A204.1 (cell line): ENCODE results near the gene MIEF1.

Experiments used
- FAIRE-seq: peaks from 2 replicates; lab custom pipeline; 2012; peaks lifted over from hg19 to GRCh38; lab: Jason Lieb, UNC

The MIEF1 gene

GRCh38 chr22:39530116-39530515, 28.0 kb downstream of the MIEF1 start:
- FAIRE-seq: no peak

DNA sequence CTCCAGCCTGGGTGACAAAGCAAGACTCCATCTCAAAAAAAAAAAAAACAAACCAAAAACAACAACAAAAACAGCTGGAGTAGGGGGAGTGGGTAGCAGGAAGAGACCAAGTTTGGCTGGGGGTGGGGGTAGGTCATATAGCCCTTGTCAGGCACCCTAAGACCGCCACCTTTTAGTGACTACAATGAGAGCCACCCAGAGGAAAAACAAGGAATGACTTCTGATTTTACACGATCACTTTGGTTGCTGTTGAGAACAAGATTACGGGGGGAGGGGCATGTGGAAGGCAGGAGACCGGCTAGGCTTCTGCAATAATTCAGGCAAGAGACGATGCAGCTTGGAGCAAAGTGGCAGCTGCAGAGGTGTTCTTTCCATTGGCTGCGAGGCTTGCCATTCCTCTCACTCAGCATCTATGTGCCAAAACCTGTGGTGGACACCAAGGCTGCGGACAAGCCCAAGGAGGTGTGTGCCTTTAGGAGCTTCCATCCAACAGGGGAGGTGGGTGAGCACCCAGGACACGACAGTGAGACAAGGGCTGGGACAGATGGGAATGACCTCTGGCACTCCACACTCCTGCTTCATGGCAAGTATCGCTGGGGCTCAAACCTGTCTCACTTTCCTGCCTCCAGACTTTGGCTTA, 28.7 kb downstream of the MIEF1 start:
- FAIRE-seq: no peak

- peak; percentile 98 for FAIRE-seq
Observed at GRCh38 chr22:39532215-39533073, 30.4 kb downstream of the MIEF1 start, which contains the start of gene RPS19BP1. Gene RPS19BP1, minus strand, starts transcription at chr22:39532748. Its CDS starts 10 bp downstream, at chr22:39532738.

GRCh38 chr22:39534092-39534506, 32.0 kb downstream of the MIEF1 start:
- FAIRE-seq: no peak

- FAIRE-seq: no peak
Observed at GRCh38 chr22:39534591-39535356, 32.7 kb downstream of the MIEF1 start.

DNA sequence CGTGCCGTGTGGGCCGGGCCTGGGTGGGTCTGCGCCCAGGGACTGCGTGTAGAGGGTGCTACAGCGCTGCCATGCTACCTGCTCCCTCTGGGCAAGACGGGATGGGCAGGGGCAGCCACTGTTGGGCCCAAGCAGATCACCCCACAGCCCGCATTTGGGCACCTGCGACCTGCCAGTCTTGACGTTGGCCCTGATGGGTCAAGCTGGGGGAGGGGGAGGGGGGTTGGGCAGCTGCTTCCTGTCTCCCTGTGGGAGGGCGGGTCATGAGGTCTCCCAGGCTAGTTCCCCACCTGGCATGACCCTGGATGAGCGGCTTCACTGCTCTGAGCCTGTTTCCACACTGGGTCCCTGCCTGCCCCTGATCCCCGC, 33.3 kb downstream of the MIEF1 start:
- FAIRE-seq: no peak

DNA sequence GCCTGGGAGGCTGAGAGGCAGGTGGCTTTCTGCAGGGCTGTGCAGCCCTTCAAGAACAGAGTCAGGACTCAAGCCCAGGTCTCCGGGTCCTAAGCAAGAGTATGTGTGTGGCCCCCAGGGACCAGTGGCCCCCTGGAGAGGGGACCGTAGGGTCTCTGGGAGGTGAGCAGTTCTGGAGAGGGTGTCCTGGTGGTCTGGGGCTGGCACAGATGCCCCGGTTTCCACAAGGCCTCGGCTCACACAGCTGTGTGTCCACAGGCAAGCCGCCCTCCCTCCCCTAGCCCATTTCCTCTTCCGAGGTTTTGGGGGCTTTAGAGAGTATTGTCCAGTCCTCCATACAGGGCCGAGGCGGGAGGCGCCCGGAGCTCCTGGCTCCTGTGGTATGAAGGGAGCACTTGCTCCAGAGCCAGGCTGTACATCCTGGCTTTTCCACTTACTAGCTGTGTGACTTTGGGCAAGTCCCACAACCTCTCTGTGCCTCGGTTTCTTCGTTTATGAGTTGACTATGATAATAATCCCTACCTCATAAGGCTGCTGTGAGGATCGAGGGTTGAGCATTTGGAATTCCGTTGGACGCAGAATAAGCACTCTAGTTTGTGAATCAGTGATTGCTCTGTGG, 33.9 kb downstream of the MIEF1 start:
- FAIRE-seq: no peak

- no peak for FAIRE-seq
Observed at GRCh38 chr22:39536711-39537110, 34.6 kb downstream of the MIEF1 start.

DNA sequence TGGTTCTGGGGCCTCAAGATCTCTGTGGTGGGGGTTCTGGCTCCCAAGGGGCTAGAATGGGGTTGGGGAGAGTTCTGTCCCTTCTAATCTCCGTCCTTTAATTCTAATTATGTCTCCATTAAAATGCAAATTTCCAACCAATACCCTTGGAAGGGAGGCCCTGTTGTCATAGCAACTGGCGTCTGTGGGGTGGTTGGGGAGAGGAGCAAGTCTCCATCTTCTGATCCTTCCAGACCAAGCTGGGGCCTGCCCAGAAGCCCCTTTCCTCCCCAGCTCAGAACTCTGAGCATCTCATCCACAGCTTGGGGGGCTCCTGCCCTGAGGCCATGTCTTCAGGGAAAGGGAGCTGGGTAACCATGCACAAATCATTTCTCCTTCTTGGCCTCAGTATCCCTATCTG, 35.9 kb downstream of the MIEF1 start:
- FAIRE-seq: no peak

DNA sequence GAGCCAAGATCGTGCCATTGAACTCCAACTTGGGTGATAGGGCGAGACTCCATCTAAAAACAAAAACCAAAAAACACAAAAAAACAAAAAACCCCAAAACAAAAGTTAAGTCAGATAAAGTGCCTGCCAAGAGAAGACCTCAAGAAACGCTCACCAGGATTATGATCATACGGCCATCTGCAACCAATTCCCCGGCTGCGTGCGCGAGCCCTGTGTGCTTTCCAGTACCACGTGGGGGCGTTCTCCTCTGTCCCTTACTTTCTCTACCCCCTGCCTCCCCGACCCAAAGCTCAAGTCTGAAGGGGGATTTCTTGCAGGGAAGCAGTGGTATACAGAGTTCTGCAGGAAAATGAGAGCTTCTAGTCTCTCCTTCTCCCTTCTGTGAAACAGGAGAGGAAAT, 41.0 kb downstream of the MIEF1 start:
- FAIRE-seq: no peak

GRCh38 chr22:39545386-39546365, 43.6 kb downstream of the MIEF1 start:
- no peak for FAIRE-seq

DNA sequence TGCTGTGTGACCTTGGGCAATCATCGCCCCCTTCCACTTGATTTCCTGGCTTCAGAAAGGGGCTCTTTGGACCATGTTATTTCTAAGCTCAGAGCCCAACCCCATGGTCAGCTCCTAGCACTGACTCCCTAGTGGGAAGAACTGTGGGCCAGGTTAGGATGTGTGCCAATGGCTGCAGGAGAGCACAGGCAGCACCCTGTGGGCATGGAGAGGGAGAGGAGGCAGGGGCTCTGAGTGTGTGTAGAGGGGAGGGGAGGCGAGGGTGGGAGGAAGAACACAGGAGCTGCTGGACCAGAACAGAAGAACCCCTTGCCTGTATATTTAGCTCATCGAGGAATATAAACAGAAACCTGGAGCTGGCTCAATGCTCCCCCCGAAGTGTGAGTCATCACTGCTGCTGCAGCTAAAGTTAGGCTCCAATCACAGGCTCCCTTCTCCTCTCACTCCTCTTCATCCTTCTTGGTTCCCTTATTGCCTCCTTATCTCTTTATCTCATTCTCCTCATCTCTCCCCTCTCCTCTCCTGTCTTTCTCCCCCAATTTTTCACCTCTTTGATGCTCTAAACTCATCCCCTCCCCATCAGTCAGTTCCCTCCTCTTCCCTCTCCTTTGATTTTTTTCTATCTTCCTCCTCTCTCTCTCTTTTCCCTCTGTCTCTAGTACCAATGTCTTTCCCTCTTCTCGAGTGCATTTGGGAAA, 44.9 kb downstream of the MIEF1 start:
- no peak for FAIRE-seq

DNA sequence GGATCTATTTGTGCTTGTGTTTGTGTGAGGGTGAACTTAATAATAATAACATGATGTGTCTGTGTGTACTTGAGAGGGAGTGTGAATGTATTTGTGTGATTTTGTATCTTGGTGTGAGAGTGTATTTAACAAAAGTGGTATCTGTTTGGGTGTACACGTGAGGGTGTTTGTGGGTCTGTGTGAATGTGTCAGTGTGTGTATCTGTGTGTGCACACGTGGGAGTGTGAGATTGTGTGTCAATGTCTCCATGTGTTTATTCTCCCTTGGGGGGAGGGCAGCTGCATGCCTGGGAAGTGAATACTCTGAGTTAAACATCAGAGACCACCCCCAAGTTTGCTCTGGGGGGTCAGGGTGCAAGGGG, 45.5 kb downstream of the MIEF1 start:
- no peak for FAIRE-seq

GRCh38 chr22:39553429-39553828, 51.3 kb downstream of the MIEF1 start:
- FAIRE-seq: no peak

DNA sequence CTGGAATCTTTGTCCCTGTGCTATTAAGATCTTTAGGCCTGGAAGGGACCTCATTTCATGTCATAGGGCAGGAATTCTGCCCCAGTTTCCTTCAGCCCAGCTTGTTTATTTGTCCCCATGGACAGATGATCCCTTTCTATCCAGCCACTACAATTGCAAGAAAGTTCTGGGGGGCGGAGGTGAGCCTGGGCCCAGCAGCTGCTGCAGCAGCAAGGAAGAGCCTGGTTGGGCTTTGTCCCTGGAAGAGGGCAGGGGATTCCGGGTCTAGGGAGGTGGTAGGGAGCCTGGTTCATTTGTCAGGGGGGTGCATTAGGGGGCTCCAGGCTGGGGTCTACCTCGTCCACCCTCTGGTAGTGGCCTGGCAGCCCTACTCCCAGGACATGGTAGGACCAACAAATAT, 52.1 kb downstream of the MIEF1 start:
- no peak for FAIRE-seq

GRCh38 chr22:39556970-39557841, 55.1 kb downstream of the MIEF1 start:
- FAIRE-seq: no peak

- no peak for FAIRE-seq
Observed at GRCh38 chr22:39558254-39558727, 56.2 kb downstream of the MIEF1 start.

- no peak for FAIRE-seq
Observed at GRCh38 chr22:39558950-39559349, 56.9 kb downstream of the MIEF1 start.

- no peak for FAIRE-seq
Observed at GRCh38 chr22:39559456-39560105, 57.5 kb downstream of the MIEF1 start.
